GM19468 (cell line): ENCODE results near the gene SGCA.

Experiments used
- ATAC-seq: cut with Tn5 transposase; IDR thresholded peaks from one replicate; pipeline ENCODE4 v1.9.1; 2021; ENCODE audit warnings: mild to moderate bottlenecking, moderate library complexity, moderate number of reproducible peaks; ENCODE audit not compliant: unreplicated experiment; ENCODE audit errors: extremely low read depth

SGCA gene

DNA sequence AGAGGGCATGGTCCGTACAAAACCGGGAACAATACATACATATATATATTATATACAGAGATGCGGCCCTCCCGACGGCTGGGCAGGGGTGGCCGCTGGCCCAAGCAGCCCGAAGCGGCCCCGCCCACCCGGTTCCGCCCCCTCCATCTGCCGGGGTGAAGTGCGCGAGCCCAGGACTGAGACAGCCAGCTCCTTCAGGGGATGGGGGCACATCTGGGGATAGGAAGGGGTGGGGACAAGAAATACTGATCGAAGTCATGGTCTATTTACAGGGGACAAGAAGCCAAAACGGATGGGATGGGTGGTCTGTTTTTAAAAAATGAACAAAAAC, 32.1 kb upstream of the SGCA start:
- no peak for ATAC-seq

DNA sequence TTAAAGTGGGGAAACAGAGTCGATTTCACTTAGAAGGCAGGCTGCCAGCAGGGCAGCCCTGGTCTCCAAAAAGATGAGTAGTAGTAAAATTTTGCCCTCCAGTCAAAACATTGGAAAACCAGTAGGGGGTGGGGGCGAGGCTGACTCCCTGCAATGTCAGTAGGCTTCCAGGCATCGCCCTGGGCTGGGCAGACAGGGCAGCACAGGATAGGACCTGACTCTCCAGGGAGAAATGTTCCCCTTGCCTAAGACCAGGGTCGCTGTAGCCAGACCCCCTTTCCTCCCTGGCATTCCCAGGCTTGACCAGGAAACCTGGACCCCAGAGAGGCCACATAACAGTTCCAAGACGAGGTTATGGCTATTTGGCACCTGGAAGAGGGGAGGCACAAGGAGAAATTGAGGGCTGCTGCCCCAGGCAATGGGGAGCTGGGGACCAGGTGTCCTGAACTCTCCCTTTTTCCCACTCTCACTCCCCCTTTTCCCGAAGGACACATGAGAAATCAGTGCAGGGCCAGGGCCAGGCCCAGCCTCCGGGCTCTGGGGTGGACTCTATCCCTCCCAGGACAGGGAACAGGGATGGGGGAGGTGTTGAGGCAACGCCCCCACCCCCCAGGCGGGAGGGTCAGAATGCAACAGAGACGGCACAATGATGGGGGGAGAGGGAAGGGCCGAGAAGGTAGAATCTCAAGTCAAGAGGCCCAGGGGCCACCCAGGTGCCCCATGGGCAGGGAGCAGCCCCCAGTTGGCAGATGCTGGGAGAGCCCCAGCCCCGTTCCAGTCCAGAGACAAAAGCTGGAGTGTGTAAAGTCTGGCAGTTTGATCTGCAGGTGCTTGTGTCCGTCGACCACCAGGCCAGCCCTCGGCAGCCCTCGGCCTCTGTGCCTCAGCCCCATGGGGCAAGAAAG, 31.3 kb upstream of the SGCA start:
- ATAC-seq = no peak

DNA sequence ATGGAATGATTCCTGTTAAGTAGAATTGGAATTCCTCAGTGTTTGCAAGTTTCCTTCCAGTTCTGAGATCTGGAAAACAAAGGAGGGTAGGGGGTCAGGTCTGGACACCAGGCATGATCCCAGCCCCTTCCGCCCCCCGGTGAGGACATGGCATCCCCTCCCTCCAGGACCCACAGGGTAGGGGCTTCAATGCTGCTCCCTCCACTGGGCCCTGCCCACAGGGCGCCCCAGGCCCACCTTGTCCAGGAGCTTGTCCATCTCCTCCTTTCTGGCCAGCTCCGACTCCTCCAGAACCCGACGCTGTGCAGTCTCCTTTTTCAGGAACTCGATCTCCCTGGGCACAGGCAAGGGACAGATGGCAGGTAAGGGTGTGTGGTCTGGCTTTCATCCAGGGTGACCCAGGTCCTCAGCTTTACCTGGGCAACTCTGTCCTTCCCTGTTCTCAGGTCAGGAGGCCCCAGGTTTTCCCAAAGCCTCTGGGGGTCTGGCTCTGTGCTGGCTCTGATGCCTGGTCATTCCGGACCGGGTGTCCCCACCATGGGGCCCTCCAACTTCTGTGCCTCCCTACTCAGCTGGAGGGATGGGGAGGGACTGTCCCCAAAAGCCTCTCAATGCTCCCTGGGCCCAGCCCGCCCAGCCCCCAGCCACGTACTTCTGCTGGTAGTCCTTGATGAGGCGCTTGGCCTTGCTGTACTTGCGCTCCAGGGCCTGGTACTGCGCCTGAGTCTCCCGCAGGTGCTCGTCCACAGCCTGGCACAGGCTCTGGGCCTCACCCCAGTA, 30.3 kb upstream of the SGCA start:
- no peak for ATAC-seq

DNA sequence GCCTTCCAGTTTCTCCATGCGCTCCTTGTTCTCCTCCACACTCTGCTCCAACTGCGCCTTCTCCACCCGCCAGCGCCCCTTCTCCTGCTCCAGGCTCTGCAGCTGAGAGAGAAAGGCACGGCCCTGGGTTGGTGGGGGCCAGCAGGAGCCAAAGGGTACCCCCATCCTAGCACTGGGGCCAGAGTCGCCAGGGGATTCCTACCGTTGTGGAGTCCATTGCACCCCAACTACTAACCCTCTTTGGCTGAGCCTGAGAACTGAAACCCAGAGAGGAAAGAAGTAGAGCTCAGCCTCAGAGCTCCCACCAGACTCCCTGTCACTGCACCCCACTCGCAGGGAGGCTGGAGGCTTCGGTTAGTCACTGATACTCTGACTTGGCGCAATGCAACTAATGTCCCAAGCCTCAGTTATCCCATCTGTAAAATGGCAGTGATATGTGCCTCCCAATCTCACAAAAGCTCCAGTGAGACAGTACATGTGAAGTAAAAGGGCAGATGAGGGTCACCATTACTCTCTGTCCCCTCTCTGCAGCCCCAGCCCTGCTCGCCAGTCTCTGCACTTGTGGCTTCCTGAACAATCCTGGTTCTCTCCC, 29.6 kb upstream of the SGCA start:
- ATAC-seq = no peak

DNA sequence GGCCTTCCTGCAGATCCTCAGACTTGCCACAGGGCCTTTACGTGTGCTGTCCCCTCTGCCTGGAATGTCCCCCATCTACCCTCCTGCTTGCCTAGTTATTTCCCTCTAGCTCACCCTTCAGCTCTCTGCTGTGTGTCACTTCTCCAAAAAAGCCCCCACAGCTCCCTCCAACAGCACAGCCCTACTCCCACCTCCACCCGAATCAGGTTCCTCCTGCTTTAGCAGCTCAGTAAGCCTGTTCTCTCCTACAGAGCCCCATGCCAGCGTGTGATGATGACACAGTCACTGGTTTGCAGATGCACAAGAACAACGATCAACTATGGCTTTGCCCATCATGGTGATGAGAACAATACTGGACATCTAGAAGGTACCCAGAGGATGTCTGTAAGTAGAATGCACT, 28.8 kb upstream of the SGCA start:
- ATAC-seq = no peak

DNA sequence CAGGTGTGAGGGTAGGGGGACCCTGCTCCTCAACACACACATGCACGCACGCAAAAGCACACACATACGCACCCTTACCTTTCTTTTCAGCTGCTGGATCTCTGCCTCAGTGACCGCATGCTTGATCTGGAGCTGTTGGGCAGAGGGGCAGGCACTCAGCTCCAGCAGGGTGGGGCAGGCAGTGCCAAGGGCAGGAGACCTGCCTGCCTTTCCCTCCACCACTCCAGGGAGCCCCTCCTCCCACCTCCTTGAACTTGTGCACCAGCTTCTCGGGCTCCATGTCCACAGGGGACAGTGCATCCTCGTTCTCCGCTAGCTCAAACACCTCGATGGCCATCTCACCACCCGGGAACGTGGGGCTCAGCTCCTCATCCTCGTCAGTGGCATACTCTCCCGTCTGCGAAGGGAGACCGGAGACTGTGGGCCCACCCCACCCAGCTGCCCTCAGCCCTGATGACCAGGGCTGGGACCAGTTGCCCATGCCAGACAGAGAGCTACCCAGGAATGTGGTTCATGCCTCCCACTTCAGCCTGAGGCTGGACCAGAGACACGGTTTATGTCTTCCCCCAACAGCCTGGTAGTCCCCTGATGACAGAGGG, 26.5 kb upstream of the SGCA start:
- no peak for ATAC-seq

DNA sequence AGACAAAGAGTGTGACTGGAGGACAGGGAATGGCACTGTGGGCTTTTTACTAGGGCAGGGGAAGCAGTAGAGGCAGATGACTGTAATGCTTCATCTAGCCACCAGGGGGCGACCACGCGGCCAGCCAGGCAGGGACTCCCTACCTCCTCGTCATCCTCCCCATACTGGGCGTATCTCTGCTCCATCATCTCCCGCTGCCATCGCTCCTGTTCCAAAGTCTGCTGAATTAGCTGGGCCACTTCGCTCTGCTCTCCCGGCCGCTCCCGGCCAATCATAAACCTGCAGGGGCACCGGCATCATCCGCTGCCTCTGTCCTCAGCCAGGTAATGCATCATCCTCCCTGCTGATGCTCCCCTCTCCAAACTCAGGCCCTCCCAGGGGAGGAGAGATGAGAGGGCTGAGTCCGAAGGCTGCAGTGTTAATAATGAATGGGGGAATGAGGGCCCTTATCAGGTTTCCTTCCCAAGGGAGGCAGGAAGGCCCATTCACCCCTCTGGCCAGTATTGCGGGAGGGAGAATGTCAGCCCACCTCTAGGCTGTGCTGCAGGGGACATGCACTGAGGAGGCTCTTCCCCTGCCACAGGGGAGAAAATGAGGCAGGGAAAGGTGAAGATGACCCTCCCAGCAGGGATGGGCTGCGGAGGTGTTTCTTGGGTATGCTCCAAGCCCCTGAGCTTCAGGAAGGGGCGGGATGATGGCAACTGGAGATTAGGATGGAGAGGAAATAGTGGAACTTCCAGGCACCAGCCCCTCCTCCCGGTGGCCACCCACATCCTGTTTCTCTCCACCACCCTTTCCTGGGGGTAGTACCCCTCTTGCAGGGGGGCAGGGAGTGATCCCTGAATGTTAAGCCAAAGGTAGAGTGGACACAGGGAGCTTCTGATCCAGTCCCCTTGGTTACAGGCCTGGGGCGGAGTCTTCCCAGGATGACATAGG, 25.6 kb upstream of the SGCA start:
- no peak for ATAC-seq

DNA sequence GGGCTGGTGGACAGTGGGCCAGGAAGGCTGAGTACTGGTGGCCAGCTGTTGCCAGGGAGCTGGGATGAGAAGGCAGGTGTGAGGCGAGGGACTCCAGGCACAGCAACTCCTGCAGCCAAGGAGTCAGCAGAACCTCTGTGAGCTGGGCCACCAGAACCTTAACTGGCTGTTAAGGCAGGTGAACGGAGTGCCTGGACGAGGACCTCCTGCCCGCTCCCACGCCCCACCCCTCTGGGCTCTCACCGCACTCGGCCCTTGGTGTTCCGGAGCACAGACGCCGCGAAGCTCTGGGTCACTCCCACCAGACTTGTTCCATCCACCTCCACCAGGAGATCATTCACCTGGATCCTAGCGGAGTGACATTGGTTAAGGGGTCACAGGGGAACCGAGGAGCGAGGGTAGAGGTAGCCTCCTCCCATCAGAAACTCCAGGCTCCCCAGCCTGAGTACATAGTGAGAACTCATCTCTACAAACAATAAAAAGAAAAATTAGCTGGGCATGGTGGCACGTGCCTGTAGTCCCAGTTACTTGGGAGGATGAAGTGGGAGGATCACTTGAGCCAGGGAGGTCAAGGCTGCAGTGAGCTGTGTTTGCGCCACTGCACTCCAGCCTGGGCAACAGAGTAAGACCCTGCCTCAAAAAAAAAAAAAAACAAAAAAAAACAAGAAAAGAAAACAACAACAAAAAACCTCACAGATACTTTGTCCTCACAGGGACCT, 24.6 kb upstream of the SGCA start:
- ATAC-seq = no peak

DNA sequence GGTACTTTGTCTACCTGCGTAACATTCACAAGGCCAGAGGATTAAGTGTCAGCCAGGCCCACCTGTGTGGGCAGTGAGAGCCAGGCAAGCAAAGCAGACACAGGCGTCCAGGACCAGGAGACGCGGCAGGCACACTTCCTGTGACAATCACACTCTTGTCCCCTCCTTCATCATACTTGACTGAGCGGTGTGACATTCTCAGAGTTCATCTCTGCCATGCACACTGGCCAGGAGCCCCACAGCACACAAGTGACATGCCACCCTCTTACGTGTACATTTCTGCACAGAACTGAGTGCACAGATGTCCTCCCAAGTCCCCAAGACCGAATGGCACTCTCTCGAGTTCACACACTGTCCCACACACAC, 24.1 kb upstream of the SGCA start:
- ATAC-seq = no peak

DNA sequence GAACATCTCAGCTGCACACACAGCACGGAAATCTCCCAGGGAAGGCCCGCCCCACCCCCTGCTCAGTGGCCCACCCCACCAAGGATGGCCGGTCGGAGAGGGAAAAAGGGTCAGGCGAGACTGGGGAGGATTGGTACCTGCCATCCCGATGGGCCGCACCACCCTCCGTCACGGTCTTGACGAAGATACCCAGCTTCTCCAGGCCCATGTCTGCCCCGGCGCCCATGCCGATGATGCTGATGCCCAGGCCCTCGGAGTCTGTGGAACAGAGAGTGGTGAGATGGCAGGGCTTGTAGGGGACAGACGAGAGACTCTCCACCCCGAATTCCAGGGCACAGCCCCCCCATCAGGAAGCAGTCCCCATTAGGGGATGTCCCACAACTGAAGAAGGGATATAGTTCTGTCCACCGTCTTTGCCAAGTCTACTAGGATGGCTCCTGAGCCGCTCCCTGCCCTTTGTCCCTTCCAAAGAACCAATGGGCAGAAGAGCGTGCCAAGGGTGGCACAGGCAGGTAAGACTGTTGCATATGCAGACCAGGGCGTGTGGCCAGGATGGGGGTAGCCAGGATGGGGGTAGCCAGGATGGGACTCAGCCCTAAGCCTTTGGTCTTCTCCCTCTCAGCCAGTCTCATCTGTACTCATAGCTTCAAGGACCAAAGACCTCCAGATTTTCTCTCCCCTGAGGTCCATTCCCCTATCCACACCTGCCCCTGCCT, 22.2 kb upstream of the SGCA start:
- ATAC-seq = no peak

DNA sequence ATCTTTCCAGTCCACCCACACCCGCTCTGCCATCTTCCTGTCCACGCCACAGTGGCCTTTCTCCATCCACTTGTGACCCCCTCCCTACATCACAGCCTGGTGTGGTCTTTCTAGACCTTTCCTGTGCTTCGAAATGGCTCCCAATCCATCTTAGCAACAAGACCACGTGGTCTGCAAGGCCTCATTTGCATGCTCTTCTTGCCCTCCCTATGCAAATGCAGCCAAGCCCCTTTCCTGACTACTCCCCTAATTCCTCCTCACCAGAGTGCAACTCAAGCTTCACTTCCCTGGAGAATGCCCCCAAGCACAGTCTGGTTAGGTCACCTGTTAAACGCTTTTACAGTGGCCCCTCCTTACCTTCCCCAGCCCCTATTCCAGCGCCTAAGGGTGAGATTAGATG, 21.4 kb upstream of the SGCA start:
- ATAC-seq = no peak

DNA sequence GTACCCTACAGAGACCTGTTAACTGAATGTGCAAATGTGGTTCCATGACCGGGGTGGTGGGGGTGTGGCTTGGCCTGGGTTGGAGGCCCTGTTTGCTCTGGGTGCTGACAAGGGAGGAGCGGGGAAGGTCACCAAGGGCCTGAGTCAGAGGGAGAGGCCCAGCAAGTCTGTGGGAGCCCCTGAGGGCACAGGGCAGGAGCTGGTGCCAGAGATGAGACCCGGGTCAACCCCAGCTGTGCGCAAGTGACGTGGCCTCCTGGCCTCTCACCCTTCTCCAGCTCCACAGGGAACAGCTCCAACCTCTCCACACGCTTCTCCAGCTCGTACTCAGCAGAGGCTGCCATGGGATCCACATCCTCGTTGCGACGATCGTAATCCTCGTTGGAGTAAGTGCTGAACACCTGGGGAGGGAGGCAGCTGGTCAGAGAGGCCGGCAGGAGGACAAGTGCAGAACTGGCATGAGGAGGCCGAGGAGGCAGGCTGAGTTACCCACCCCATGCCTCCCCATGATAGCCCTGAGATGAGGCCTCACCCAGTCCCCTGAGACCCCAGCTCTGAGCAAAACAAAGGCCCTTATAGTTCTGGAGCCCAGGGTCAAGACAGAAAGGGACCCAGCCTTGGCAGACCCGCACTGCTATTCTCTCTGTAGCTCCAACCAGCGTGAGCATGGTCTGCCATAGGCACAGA, 20.8 kb upstream of the SGCA start:
- ATAC-seq = no peak

DNA sequence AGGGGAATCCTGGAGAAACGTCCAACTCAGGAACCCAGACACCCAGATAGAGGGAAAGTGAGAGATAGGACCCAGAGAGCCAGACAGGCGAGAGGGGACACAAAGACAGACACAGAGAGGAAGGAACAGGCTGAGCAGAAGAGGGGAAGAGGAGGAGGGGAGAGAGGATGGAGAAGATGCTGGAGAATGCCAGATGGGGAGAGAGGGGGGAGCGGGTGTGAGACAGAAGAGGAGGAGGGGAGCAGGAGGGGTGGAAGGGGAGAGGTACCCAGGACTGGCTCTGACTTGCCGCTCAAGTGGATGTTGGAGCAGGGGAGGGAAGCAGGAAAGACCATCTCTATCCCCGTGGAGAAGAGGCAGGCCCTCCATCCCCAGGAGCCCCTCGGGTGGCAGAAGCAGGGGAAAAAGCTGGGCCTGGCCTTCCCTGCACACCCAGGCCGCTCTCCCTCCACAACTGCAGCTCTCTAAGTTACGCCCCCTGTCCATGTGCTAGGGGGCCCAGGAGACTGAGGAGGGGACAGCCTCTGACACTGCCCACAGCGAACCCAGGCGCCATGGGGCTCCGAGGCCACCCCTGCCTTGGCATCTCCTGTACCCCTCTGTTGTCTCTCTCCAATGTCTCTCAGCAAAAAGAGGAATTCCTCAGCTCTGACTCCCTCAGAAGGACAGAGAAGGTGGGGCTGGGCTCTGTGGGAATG, 20.1 kb upstream of the SGCA start:
- ATAC-seq = no peak

DNA sequence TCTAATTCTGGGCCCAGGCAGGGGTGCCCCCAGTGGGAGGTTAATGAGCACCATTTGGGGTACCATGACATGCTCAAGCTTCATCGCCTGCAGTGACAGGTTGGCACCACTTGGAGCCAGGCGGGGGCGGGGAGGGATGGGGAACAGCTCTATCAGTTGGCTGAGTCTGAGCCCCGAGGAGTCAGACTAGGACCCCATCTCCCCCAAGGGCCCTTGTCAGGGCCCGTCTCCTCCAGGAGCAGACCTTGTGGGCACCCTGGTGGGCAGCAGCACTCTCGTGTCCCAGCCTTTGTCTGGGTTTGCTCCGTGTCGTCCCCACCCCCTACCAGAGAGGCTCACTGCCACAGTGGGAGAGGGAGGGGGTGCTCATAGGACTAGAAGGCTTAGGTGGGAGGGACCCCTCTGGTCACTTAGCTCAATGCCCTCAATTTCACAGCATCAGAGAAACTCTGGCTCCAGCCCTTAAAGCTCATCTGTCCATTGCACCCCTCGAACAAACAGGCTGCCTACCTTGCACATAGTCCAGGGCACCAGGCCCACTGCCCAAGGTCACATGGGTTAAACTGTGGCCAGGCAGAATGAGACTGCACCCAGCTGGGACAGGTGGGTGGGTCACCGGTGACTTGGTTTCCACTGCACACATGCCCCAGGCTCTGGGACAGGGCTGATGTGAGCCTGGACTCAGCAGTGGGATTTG, 19.4 kb upstream of the SGCA start:
- ATAC-seq = no peak

DNA sequence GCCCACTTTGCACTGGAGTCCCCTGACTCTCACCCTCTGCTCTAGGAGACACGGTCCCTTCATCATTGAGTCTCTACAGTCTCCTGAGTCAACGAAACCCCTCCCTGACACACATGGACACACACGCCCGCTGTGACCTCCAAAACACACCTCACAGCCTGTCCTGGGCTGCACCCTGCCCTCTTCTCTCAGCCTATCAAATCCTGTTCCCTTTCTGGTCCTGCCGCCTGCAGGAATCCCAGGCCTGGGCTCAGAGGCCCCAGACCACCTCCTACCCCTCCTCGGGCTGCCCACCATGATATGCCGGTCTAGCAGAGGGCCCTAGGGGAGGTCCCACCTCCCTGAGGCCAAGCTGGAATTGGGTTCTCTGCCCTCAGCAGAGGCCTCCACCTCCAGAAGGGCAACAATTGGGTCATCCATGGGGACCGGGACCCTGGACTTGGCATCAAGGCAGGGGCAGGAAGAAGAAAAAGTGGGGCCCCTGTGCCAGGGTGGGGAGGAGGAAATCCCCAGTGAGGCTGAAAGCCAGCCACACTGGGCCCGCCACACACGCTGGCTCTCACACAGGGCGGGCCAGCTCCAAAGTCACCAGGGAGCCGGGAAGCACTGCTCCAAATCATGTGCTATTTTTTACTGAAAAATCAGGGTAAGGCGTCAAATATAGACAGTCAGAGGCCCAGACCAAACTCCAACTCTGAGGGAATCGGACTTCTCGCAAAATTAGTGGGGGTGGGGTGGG, 18.7 kb upstream of the SGCA start:
- ATAC-seq = no peak

DNA sequence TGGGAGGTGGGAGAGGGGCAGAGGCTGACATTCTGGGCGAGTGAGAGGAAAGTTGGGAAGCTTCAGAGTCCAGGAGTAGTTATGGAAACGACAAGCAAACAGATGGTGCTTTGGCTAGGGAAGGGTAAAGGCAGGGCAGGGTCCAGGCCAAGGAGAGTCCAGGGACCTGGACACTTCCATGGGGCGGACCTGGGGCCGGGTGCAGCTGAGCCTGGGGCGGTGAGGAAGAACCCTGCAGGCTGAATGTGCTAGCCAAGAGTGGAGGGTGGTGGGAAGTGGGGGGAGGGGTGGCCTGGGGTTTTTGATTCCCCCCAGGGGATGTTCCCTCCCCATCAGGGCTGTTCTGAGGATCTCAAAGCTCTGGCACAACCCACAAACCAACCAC, 18.0 kb upstream of the SGCA start:
- no peak for ATAC-seq
